Thymus (tissue), 11 donors: Measurements from ENCODE around the gene LHX4. TPM values are rescaled to one million over a fixed set of nuclear protein-coding genes. Genes with fewer than 3 reads are reported as not detected.

ENCODE experiments used
- DNase-seq, 9 donors: peaks; one replicate each; pipeline ENCODE4 v3.0.0-alpha.2; 2013; ENCODE audit warnings: low spot score in 9 of 9, low read depth in 6 of 9, missing footprints in 1 of 9
- H3K27ac ChIP-seq, 2 donors: one replicate each; pipeline ENCODE4 v1.5.1; 2013; ENCODE audit warnings: control low read depth in 1 of 2, low read depth in 1 of 2, low read length in 1 of 2, mild to moderate bottlenecking in 1 of 2, moderate library complexity in 1 of 2
- H3K27me3 ChIP-seq, 2 donors: one replicate each; pipeline ENCODE4 v1.5.1; 2013; ENCODE audit warnings: low read length in 1 of 2; ENCODE audit not compliant: control insufficient read depth in 2 of 2, insufficient read depth in 1 of 2
- H3K36me3 ChIP-seq, 2 donors: one replicate each; pipeline ENCODE4 v1.5.1; 2013; ENCODE audit warnings: low read length in 1 of 2, mild to moderate bottlenecking in 1 of 2, moderate library complexity in 1 of 2; ENCODE audit not compliant: control insufficient read depth in 2 of 2, insufficient read depth in 2 of 2
- H3K4me1 ChIP-seq, 2 donors: one replicate each; pipeline ENCODE4 v1.5.1; 2013; ENCODE audit warnings: low read length in 2 of 2; ENCODE audit not compliant: control insufficient read depth in 2 of 2, insufficient read depth in 2 of 2
- H3K4me3 ChIP-seq, 2 donors: one replicate each; pipeline ENCODE4 v1.5.1; 2013; ENCODE audit warnings: low read length in 2 of 2, control low read depth in 1 of 2, mild to moderate bottlenecking in 1 of 2
- H3K9me3 ChIP-seq, 2 donors: one replicate each; pipeline ENCODE4 v1.5.1; 2013; ENCODE audit warnings: low read length in 1 of 2, mild to moderate bottlenecking in 1 of 2; ENCODE audit not compliant: control insufficient read depth in 2 of 2, insufficient read depth in 1 of 2
- WGBS: extraction: QIAGEN DNeasy Blood & Tissue Kit; methylation state at CpG from one replicate; pipeline ENCODE4 v1.1.7; 2013; 5-methylcytosine and 5-hydroxymethylcytosine counted together
- polyA plus RNA-seq: library from polyadenylated mRNA; stranded (reverse); fragments of 200-250 nt; gene quantifications from one replicate; pipeline ENCODE4 v1.2.3, GENCODE V29; 2013
- total RNA-seq: library from RNA; stranded (reverse); fragments of 120-200 nt; gene quantifications from one replicate; pipeline ENCODE4 v1.2.4, GENCODE V29; 2013
- donor health status: healthy.

Gene LHX4
- total and polyA plus RNA-seq, 2 donors: 0.05 TPM

DNA sequence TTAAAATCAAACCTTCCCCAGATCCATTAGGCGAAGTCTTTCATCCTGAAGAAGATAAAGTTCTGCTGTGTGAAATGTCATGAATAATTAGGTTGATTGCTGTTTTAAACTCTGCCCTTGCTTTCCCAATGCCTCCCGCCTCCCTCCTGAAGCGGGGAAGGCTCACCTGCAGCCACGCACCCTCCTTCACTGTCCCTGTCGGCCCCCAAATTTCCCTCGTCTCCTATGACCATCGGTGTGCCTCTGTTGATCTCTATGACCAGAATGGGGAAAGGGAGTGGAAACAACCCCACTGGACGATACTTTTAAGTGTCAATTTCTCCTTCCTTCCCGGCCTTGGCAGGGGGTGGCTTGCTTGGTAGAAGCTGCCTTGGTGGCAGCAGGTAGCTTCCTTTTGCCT, 35.1 kb downstream of the LHX4 start:
- Histone ChIP-seq H3K27me3 (peaks cover 0 to 7% of the 10 kb centered on the region in 2 donors), H3K4me1 (no peaks in the 10 kb centered on the region), H3K27ac (no peak overlapping the region), H3K4me3 (no peak overlapping the region), H3K9me3 (no peaks in the 10 kb centered on the region), H3K36me3 (no peaks in the 10 kb centered on the region)
- no peak for DNase-seq
- WGBS: 90% methylated on average over 9 of the region's 9 CpGs

DNA sequence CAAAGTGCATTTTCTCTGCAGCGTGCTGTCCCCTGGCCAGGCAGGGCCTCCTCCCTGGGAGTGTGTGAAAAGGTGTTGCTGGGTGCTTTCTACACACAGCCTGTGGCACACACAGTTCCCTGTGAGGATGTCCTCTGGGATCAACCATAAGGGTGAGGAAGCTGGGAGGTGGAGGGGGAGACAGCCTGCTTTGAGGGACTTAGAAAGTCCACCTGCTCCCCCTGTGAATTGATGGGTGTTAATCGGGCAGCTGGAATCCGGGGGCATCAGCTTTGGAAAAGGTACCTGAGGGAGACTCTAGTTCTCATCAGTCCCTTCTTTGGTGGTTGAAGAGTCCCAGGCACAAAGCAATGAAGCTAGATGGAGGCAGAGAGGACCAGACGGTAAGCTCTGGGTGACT, 35.8 kb downstream of the LHX4 start:
- Histone ChIP-seq H3K9me3 (no peaks in the 10 kb centered on the region), H3K36me3 (no peaks in the 10 kb centered on the region), H3K4me3 (no peak overlapping the region), H3K27me3 (peaks cover 0 to 7% of the 10 kb centered on the region in 2 donors), H3K4me1 (no peaks in the 10 kb centered on the region), H3K27ac (no peak overlapping the region)
- no peak for DNase-seq
- 88% methylated on average over 4 of the region's 4 CpGs for WGBS

GRCh38 chr1:180266275-180267210, 36.5 kb downstream of the LHX4 start:
- Histone ChIP-seq H3K4me3 (no peak overlapping the region), H3K4me1 (no peaks in the 10 kb centered on the region), H3K27ac (no peak overlapping the region), H3K27me3 (peaks cover 0 to 5% of the 10 kb centered on the region in 2 donors), H3K9me3 (no peaks in the 10 kb centered on the region), H3K36me3 (no peaks in the 10 kb centered on the region)
- DNase-seq: no peak
- 96% methylated on average over 28 of the region's 28 CpGs for WGBS

DNA sequence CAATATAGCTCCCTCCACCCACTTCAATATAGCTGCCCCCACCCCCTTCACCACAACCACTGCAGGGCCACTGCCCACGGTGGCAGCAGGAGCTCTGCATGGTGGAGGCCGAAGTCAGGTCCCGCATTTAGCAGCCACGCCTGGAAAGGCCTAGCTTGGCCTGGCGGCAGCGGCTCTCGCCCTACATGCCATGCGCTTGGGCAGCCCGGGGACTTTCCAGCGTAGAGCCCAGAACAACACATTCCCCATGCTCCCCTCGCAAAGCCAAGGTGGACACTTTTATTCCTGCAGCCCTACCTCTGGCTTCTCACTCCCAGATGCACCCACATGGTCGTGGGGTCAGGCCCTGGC, 37.1 kb downstream of the LHX4 start:
- Histone ChIP-seq H3K9me3 (no peaks in the 10 kb centered on the region), H3K27ac (no peak overlapping the region), H3K4me1 (no peaks in the 10 kb centered on the region), H3K4me3 (no peak overlapping the region), H3K36me3 (no peaks in the 10 kb centered on the region), H3K27me3 (peaks cover 0 to 5% of the 10 kb centered on the region in 2 donors)
- WGBS: 96% methylated on average over 12 of the region's 12 CpGs
- no peak for DNase-seq

GRCh38 chr1:180267761-180268555, 37.9 kb downstream of the LHX4 start:
- H3K36me3 ChIP-seq: no peaks in the 10 kb centered on the region
- no peak overlapping the region for H3K27ac ChIP-seq
- no peaks in the 10 kb centered on the region for H3K9me3 ChIP-seq
- H3K27me3 ChIP-seq: peaks cover 0 to 3% of the 10 kb centered on the region in 2 donors
- WGBS: 94% methylated on average over 5 of the region's 5 CpGs
- no peak overlapping the region for H3K4me3 ChIP-seq
- DNase-seq: no peak
- H3K4me1 ChIP-seq: no peaks in the 10 kb centered on the region

GRCh38 chr1:180268556-180269075, 38.6 kb downstream of the LHX4 start:
- H3K27ac ChIP-seq: no peak overlapping the region
- WGBS: 94% methylated on average over 9 of the region's 9 CpGs
- no peaks in the 10 kb centered on the region for H3K36me3 ChIP-seq
- no peak for DNase-seq
- H3K9me3 ChIP-seq: no peaks in the 10 kb centered on the region
- no peaks in the 10 kb centered on the region for H3K4me1 ChIP-seq
- no peak overlapping the region for H3K4me3 ChIP-seq
- H3K27me3 ChIP-seq: no peaks in the 10 kb centered on the region

DNA sequence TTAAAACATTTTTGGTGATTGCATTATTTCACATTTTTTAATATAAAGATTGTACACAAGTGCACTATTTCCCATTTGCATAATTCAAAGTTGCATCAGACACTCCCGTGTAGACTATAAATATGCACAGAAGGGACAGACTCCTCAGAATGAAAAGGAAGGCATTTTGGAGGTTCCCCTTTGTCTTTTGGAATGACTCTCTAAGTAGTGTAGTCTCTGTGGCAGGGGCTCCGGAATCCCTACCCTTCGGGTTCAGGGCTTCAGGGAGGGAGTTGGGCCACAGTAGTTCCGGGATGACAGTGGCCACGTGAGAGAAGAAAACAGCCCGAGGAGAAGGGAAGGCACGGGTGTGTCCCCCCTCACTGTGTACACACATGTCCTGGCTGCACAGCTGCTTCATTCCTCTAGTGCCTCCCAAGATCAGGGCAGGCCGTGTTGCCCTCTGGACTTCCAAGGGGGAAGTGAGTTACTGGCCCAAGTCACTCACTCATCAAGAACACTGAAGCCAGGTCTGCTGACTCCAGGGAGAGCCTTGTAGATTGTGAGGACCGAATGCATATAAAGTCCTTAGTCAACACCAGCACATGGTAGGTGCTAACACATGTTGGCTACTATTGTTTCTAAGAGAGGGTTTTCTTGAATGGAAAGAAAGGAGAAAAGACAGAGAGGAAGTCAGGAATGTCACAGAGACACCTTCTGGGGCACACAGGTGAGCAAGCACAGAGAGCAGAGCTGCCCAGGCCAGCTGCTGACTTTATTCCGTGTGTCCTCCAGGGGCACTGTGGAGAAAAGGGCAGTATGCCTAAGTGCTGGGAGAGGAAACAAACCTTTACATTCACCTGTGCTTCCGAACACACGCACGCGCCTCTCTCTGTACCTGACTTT, 39.8 kb downstream of the LHX4 start:
- Histone ChIP-seq H3K4me1 (no peaks in the 10 kb centered on the region), H3K4me3 (no peak overlapping the region), H3K27ac (no peak overlapping the region), H3K9me3 (no peaks in the 10 kb centered on the region), H3K27me3 (no peaks in the 10 kb centered on the region), H3K36me3 (peaks cover 0 to 9% of the 10 kb centered on the region in 2 donors)
- peak in 1 of 9 donors; percentile 12 for DNase-seq
- 92% methylated on average over 14 of the region's 14 CpGs for WGBS

GRCh38 chr1:180270530-180271271, 40.6 kb downstream of the LHX4 start:
- Histone ChIP-seq H3K4me1 (no peaks in the 10 kb centered on the region), H3K36me3 (peaks cover 0 to 9% of the 10 kb centered on the region in 2 donors), H3K27me3 (no peaks in the 10 kb centered on the region), H3K27ac (no peak overlapping the region), H3K4me3 (no peak overlapping the region), H3K9me3 (no peaks in the 10 kb centered on the region)
- 94% methylated on average over 8 of the region's 8 CpGs for WGBS
- no peak for DNase-seq
